Inflammatory macrophage treated with lipopolysaccharide for 4 hours (primary cell): ENCODE results near the gene UFSP1.
A peak's percentile ranks its signal among the peaks of the same experiment; 100 is the strongest.

ENCODE experiments used
- DNase-seq: peaks from one replicate; pipeline ENCODE4 v3.0.0-alpha.2; 2020

UFSP1 gene

DNA sequence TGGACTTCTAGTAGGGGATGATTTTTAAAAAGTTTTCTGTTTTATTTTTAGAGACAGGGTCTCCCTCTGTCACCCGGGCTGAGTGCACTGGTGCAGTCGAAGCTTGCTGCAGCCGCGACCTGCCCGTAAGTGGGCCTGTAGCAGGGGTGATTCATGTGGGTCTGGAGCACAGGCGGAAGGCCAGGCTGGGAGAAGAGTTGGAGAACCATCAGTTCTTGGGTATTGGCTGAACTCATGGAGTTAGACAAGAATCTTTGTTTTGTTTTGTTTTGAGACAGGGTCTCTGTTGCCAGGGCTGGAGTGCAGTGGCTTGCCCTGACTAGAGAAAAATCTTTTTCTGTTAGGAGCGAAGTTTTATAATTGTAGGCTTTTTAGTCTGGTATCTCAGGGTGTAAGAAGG is 8.9 kb downstream of the UFSP1 start:
- DNase-seq, result no peak

- no peak for DNase-seq
Observed at GRCh38 chr7:100879685-100880261, 9.7 kb downstream of the UFSP1 start.

- no peak for DNase-seq
Observed at GRCh38 chr7:100878685-100879084, 10.8 kb downstream of the UFSP1 start.

GRCh38 chr7:100878013-100878412 is 11.5 kb downstream of the UFSP1 start:
- DNase-seq, result no peak

DNA sequence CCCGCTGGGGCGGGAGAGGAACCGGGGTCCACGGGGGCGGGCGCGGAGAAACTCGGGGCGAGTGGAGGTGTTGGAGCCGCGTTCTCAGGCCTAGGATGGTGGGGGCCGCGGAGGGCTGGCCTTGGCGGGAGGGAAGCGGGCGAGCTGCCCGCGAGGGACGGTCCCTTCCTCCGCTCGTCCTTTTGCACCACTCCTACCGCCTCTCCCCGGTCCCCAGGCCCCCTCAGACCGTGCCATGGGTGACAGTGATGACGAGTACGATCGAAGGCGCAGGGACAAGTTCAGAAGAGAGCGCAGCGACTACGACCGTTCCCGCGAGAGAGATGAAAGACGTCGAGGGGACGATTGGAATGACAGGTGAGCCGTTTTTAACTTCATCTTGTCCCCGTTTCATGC is 14.2 kb downstream of the UFSP1 start:
- peak; percentile 28 for DNase-seq

DNA sequence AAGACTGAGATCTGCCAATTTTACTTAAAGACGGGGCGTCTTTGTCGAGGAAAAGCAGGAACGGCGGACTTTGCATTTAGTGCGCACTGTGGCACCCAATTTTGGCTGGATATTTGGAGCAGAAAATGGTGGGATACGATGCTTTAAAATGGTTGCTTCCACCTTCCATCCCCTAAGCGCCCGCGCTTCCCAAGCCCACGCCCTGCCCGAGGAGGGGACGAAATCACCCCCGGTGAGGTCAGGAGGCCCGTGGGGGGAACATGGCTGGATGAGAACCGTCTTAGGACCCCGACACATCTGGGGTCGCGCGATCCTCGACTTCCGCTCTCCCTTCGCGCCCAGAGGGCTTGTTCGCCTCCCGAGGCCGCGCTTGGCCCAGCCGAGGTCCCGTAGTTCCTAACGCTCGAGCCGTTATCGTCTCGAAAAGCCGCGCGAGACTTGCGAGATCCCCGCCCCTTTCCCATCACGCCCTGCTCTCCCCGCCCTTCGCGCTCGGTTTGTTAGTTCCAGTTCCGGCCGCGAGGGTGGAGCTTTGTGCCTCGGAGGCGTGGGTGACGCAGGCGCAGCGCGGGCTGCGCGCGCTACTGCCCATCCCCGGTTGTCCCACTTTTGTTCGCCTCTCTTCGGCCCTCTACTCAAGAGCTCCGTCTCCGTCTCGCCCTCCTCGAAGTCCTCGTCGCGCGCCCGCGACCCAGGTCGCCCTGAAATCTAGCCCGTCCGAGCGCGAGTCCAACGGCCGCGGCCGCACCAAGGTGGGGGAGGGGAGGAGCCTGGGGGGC is 14.7 kb downstream of the UFSP1 start, which contains the start of gene SRRT:
Gene SRRT (plus strand): TSS at position 527 of the 779 bp plus-strand sequence. CDS start 488 bp downstream, outside the sequence.
- DNase-seq, result peak; percentile 99

DNA sequence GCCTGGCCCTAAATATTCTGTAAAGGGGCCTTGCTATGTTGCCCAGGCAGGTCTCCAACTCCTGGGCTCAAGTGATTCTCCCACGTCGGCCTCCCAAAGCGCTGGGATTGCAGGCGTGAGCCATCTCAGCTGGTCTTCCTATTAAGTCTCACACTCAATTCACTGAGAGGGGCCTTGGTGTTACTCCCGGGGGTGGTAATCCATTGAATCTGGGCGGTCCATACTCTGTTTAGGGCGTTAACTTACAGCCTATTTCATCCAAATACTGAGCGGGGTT is 15.3 kb downstream of the UFSP1 start:
- DNase-seq, result no peak

GRCh38 chr7:100873599-100874299 is 15.8 kb downstream of the UFSP1 start:
- no peak for DNase-seq

GRCh38 chr7:100867776-100868485 is 21.6 kb downstream of the UFSP1 start:
- DNase-seq, result no peak

DNA sequence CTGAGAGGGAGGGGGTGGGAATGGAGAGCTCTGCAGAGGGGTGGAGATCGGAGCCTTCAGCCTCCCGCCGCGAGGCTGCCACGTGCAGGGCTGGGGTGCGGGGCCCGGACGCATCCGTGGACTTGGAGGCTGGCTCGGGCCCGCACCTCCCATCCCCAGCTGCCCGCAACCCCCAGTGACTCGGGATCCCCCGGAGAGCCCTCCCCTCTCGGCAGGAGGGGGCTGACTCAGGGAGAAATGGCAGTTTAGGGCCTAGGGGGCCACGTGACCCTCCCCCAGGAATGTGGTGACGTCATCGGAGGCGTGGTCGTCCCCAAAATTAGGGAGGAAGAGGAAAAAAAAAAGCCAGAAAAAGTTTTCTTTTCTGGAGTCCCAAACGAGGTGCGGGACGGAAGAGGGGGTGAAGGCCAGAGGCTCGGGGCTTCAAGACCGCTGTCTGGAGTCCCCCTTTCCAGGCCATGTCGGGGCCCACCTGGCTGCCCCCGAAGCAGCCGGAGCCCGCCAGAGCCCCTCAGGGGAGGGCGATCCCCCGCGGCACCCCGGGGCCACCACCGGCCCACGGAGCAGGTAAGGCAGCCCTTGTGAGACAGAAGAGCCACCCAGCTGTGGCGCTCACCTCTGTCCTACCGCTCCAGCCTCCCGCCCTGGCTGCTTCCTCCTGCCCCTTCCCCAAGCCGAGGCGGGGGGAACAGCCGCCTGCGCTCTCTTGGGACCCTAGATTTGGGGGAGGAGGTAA is 22.3 kb downstream of the UFSP1 start, which contains the start of gene TRIP6:
Gene TRIP6 (plus strand): TSS at position 348 of the 736 bp plus-strand sequence. CDS start 111 bp downstream, at position 459.
- peak; percentile 68 for DNase-seq

- DNase-seq, result no peak
Observed at GRCh38 chr7:100866729-100867039, 22.8 kb downstream of the UFSP1 start.

- DNase-seq, result no peak
Observed at GRCh38 chr7:100865938-100866728, 23.4 kb downstream of the UFSP1 start.

DNA sequence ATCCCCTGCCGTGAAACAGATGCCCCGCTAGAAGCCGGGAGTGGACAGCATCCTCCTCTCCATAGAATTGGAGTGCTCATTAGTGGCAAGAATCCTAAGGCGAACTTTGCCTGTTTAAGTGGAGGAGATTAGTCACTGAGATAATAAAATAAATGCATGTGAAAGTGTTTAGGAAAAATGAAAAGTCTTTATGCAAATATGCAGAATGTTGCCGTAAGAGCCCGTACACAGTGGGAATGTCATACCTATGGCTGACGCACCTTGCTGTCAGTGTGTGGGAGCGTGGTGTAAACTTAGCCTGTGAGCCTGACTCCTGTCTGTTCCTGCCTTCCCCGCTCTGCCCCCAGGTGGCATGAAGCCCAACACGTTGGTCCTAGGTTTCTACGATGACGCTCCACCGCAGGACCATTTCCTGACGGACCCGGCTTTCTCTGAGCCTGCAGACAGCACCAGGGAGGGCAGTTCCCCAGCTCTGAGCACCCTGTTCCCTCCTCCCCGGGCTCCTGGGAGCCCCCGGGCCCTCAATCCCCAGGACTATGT is 24.1 kb downstream of the UFSP1 start:
- no peak for DNase-seq

- DNase-seq, result no peak
Observed at GRCh38 chr7:100864263-100864845, 25.2 kb downstream of the UFSP1 start.

GRCh38 chr7:100863406-100863950 is 26.0 kb downstream of the UFSP1 start:
- DNase-seq, result no peak

GRCh38 chr7:100861616-100861985 is 27.9 kb downstream of the UFSP1 start:
- no peak for DNase-seq

DNA sequence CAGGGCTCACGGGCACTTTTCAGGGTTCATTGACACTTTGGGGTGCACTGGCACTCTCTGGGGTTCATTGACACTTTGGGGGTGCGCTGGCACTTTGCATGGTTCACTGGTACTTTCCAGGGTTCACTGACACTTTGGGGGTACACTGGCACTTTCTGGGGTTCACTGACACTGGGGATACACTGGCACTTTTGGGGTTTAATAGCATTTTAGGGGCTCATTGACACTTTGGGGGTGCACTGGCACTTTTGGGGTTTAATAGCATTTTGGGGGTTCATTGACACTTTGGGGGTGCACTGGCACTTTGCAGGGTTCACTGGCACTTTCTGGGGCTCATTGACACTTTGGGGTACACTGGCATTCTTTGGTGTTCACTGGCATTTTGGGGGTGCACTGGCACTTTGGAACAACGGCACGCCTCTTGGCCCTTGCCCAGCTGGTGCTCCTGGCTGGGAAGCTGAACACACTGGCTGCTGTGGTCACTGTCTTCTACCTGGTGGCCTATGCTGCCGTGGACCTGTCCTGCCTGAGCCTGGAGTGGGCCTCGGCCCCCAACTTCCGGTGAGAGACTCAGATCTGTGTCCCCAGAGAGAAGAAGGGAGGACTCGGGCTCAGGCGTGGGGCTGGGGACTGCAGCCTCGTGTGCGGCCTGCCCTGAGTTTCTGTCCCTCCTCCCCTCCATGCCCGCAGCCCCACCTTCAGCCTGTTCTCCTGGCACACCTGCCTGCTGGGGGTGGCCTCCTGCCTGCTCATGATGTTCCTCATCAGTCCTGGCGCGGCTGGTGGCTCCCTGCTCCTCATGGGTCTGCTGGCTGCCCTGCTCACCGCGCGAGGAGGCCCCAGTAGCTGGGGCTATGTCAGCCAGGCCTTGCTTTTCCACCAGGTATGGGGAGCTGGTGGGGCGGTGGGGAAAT is 28.6 kb downstream of the UFSP1 start:
- DNase-seq, result no peak

DNA sequence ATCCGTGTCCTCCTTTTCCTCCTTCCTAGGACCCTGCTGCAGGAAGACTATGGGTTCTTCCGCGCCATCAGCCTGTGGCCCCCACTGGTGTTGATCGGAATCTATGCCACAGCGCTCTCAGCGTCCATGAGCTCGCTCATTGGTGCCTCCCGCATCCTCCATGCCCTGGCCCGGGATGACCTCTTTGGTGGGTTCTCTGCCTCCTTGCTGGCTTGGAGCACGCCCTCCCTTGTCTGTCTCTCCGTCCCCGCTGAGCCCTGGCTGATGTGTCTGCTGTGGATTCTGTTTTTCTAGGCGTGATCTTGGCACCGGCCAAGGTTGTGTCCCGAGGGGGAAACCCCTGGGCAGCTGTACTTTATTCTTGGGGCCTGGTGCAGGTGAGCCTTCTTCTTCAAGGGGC is 29.7 kb downstream of the UFSP1 start:
- no peak for DNase-seq

DNA sequence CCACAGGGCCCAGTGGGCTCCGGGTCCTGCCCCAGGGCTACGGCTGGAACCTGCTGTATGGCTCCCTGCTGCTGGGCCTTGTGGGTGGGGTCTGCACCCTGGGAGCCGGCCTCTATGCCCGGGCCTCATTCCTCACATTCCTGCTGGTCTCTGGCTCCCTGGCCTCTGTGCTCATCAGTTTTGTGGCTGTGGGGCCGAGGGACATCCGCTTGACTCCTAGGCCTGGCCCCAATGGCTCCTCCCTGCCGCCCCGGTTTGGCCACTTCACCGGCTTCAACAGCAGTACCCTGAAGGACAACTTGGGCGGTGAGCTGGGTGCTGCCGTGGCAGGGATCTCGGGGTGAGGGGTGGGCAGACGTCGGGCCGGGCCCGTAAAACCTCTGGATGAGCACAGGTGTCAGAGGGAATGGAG is 32.6 kb downstream of the UFSP1 start:
- DNase-seq, result no peak

DNA sequence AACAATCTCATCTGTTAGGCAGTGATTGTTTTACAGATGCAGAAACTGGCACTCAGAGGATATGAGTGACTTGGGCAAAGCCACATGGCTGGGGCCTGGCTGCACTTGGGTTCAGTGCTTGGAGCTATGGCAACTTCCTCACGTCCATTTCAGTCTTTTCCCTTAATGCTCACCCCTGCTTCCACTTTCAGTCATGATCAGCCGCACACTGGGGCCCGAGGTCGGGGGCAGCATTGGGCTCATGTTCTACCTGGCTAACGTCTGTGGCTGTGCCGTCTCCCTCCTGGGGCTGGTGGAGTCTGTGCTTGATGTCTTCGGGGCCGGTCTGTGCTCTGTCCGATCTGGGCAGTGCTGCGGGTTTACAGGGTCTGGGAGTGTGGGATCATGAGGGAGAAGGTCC is 34.0 kb downstream of the UFSP1 start:
- no peak for DNase-seq
